ENCODE data around the gene ROR1.
A peak's percentile ranks its signal among the peaks of the same experiment; 100 is the strongest.
"Not testable (repeated sequence)": the region's sequence is repeated elsewhere in the genome, so short reads cannot be mapped to it uniquely, and the experiment has no call there.

Gene ROR1

GRCh38 chr1:64223329-64224151, 449.7 kb downstream of the ROR1 start:
- H3K27ac ChIP-seq = no peak overlapping the region

GRCh38 chr1:64224236-64224635, 450.4 kb downstream of the ROR1 start:
- not testable (repeated sequence) for DNase-seq (ENCODE audit: low read depth, low spot score); H3K27ac ChIP-seq

More at GRCh38 chr1:64223329-64224151, 449.7 kb downstream of the ROR1 start:
- peak; percentile 18 for DNase-seq (ENCODE audit: low read depth, low spot score)

GRCh38 chr1:64228167-64228957, 454.5 kb downstream of the ROR1 start:
- H3K27ac ChIP-seq = no peak overlapping the region
- no peak for DNase-seq (ENCODE audit: low read depth, low spot score)

GRCh38 chr1:64229307-64229706, 455.5 kb downstream of the ROR1 start:
- H3K27ac ChIP-seq = no peak overlapping the region
- no peak for DNase-seq (ENCODE audit: low read depth, low spot score)

Data from epithelial cell of prostate (primary cell).